Superior temporal gyrus (tissue), 1 donor: ENCODE measurements around the gene PNLIPRP3.
"Not testable (repeated sequence)": the region's sequence is repeated elsewhere in the genome, so short reads cannot be mapped to it uniquely, and the experiment has no call there.

Source experiments
- DNase-seq: peaks from one replicate; pipeline ENCODE4 v3.0.0-alpha.2; 2016; ENCODE audit errors: extremely low spot score

The PNLIPRP3 gene

DNA sequence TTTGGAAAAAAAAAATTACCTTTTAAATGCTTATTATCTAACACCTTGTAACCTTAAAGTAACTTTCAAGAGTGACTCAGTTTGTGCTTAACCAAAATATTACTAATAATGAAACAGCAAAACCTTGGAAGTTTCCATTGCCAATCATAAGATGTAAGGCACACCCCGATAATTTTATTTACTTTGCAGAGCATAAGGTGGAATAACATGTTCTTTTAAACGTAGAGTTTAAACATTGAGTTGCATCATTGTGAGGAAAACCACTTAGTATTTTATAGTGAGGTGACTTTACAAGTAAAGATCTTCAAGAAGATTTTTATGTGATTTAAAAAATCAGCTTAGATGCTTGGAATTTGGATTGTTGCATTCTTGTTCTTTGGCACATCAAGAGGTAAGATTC, at the start of gene PNLIPRP3:
Gene PNLIPRP3 (plus strand): TSS at position 177 of the 400 bp plus-strand sequence. CDS start 166 bp downstream, at position 343.
- DNase-seq, result no peak

DNA sequence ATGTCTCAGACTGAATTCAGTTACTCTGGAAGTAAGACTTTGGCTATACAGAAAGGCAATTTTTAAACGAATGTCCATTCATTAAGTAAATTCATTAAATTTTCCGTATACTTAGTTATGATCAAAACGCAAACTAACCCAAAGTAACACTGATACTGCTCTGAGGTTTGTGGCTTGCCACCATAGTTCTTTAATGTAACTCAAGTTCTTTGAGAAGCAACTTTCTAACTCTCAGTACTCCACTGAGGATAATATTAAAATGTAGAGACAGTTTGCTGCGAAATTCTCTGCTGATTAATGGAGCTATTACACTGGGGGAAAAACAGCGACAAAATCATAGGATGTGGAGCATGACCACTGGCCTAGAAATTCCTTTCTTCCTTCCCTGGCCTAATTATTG, 45.4 kb upstream of the PNLIPRP3 start:
- no peak for DNase-seq

DNA sequence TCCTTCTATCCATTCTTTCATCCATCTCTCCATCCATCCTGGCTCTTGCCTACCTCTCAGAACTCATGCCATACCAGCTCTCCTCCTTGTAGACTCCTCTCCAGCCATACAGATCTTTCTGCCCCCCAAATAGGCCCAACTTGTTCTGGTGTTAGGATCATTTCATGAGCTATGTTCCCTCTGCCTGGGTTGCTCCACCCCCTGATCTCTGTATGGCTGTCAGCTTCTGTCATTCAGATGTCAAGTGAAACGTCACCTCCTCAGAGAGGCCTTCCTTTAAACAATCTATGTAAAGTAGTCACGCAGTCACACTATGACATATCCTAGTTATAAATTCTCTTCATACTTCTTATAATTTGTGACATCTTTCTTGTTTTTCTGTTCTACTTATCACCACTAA, 42.3 kb upstream of the PNLIPRP3 start:
- no peak for DNase-seq

DNA sequence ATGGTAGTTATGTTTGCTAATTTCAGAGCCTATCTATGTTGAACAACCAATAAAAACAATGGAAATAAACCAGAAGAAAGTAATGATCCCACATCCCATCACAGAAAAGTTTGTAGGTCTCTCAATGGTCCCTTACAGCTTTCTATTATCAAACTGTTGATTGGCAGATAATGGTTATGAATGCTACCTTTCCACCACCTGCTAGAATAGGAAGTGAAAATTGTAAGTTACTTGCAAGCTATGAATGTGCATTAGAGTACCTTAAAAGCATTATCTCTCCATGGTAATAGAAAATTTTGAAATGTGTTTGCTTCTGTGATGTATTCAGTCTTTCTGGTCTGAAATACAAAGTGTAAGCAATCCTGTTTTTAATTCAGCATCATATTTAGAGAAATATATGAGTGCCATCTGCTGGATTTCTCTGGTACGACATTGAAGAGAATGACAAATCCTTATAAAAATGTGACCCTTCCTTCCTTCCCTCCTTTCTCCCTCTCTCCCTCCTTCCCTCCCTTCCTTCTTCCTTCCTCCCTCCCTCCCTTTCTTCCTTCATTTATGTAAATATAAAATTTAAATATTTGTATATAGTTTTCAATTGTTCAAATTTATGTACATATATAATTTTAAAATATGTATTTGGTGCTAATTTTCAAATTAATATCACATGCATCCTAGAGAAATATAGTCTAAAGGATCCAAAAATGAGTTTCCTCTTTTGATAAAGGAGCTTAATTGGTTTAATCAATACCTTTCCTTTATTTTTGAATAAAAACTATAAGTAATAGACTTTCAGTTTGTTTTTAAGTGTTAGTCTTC, 41.4 kb upstream of the PNLIPRP3 start:
- DNase-seq, result peak; percentile 83

DNA sequence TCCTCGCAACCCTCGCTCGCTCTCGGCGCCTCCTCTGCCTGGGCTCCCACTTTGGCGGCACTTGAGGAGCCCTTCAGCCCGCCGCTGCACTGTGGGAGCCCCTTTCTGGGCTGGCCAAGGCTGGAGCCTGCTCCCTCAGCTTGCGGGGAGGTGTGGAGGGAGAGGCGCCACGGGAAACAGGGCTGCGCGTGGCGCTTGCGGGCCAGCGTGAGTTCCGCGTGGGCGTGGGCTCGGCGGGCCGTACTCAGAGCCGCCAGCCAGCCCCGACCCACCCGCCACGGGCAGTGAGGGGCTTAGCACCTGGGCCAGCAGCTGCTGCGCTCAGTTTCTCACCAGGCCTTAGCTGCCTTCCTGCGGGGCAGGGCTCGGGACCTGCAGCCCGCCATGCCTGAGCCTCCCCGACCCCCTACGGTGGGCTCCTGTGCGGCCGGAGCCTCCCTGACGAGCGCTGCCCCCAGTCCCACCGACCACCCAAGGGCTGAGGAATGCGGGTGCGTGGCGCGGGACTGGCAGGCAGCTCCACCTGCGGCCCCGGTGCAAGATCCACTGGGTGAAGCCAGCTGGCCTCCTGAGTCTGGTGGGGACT, 34.3 kb upstream of the PNLIPRP3 start:
- DNase-seq, result not testable (repeated sequence)

DNA sequence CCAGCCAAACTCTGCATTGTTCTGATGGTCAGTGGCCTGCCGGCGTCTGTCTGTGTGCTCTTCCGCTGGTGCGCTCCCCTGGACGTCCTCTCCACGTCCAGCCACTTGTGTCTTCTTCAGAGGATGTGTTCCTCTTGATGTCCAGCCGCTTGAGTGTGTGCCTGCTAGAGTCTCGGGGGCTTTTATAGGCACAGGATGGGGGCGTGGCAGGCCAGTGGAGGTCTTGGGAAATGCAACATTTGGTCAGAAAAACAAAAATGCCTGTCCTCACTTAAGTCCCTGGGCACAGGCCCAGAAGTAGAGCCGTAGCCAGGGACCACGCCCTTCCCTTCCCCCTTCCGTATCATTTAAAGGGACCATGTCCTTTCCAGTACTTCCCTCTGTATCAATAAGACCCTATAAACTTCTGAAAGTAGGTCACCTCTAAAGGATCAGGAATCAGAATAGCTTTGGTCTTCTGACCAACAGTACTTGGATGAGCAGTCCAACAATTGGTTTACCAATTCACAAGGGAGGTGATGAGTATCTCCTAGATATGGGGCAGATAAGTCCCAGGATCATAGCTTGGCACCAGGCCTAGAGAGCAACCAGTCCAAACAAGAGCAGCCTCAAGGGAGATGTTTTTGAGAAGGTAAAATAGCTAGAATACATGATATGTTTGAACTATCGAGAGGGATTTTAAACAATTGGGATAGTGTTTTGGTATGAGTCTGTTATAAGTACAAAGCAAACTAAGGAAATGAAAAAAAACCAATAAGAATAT, 32.2 kb upstream of the PNLIPRP3 start:
- no peak for DNase-seq

GRCh38 chr10:116398224-116398623, 29.4 kb upstream of the PNLIPRP3 start:
- no peak for DNase-seq

DNA sequence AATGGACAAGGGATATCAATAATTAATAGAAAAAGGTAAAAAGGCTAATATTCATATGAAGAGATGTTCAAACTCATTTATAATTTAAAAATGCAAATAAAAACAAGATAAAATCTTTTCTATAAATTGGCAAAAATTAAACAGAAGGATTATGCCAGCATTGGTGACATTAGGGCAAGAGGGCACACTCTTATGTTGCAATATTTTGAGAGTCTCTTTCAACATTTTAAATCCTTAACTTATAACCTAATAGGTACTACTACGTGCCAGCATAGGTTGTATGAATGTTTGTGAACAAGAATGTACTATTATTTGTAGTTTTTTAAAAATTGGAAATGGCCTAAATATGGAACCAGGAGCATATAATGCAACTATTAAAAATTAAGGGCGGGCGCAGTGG, 24.8 kb upstream of the PNLIPRP3 start:
- DNase-seq, result no peak

GRCh38 chr10:116403740-116404250, 23.9 kb upstream of the PNLIPRP3 start:
- no peak for DNase-seq

- no peak for DNase-seq
Measured at GRCh38 chr10:116408719-116409118, 18.9 kb upstream of the PNLIPRP3 start.

GRCh38 chr10:116410351-116410750, 17.3 kb upstream of the PNLIPRP3 start:
- DNase-seq, result no peak

DNA sequence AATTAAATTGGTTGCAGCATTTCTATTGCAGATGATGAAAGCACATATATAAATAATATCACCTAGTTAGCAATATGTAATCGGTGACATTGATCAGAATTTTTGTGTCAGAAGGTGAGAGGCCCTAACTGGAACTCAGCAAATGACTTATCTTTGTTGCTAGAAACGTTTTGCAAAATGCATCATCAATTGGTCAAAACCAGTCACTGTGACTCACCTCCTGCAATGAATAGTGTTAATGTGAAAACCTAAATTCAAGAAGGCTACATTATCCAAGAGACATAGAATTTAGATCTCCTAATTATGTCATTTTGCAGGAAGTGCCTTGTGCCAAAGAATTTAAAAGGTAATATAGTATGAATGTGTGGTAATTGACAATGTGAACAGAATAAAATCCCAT, 9.8 kb upstream of the PNLIPRP3 start:
- no peak for DNase-seq

DNA sequence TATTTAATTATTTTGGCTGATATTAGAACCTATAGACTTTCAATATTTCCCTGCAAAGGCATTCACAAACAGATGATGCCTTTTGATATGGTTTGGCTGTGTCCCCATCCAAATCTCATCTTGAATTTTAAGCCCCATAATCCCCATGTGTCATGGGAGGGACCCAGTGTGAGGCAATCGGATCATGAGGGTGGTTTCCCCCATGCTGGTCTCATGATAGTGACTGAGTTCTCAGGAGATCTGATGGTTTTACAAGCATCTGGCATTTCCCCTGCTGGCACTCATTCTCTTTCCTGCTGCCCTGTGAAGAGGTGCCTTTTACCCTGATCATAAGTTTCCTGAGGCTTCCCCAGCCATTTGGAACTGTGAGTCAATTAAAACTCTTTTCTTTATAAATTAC, 9.3 kb upstream of the PNLIPRP3 start:
- DNase-seq, result no peak

DNA sequence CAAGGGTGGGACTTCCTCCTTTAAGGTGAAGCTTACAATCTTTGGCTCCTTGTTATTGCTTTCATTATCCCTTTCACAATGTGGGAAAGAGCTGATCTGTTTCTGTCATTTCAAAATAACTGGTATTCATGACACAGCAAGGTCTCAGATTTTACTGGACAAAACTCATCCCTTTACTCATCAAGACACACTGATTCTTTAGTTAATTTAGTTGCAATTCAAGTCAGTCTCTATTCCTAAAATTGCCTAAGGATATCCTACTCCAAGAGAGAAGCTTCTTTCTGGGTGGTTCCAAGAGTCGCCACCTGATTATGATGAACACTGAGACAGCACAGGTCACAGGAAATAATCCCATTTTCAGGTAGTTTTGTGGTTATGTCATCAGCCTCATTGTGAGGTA, 5.8 kb upstream of the PNLIPRP3 start:
- DNase-seq, result no peak

GRCh38 chr10:116429288-116429977, 1.8 kb downstream of the PNLIPRP3 start:
- no peak for DNase-seq

DNA sequence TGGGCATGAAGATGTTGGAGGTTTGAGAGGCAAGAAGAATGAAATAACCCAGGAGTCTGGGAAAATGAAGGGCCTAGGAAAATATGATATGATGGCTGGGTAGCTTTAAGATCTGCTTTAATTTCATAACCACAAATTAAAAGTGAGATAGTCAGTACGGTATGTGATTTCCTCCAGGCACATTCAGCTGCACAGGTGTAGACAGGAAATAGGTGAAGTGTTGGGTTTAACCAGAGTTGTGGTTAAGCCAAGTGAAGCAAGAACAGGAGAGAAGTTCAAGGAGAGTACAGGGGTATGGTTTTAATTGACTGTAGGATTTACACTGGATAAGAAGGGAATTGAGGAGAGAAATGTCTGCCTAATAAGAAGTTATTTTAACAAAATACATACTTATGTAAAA, 2.6 kb downstream of the PNLIPRP3 start:
- no peak for DNase-seq

GRCh38 chr10:116431598-116431997, 4.0 kb downstream of the PNLIPRP3 start:
- DNase-seq, result no peak

GRCh38 chr10:116437076-116437692, 9.5 kb downstream of the PNLIPRP3 start:
- DNase-seq, result no peak

- DNase-seq, result no peak
Measured at GRCh38 chr10:116440330-116441030, 12.8 kb downstream of the PNLIPRP3 start.

DNA sequence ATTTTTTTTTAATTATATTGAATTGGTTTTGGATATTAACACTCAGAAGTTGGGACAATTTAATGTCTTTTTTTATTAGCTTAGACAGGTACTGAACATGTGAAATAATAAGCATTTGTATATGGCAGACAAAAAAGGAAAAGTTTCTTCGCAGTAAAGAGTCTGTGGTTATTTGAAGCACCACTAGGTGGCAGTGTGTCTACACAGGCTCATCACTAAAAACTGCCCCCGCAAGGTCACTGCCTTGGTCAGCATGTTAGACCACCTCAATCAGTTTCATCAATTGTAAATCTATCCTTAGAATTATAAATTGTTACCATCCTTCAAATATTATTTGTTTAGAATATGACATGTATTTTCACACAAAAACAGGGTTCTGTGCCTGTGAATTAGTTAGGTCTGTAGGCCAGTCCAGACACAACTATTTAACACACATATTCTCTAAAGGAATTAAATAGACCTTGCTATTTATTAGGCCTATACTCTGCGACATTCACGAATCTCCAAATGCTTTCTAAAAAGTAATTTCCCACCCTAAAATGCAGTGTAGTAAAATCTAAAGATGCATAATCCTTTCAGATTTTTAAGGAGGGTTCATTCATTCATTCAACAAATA, 17.0 kb downstream of the PNLIPRP3 start:
- peak; percentile 61 for DNase-seq
